HAP-1 (cell line): Measurements from ENCODE around the gene RPP40.

Experiments used
- DNase-seq, 2 experiments: peaks; one replicate each; pipeline ENCODE4 v3.0.0-alpha.2; 2016 to 2020; ENCODE audit warnings: low spot score in 2 of 2
- H3K27me3 ChIP-seq: fragments of 250-450 bp; sonication (Bioruptor Pico); 2 replicates; pipeline ENCODE4 v1.5.1; 2020; ENCODE audit warnings: low read depth, mild to moderate bottlenecking, moderate library complexity
- H3K36me3 ChIP-seq: fragments of 250-450 bp; sonication (Bioruptor Pico); replicated peaks from 2 replicates; pipeline ENCODE4 v1.5.1; 2020; ENCODE audit warnings: mild to moderate bottlenecking
- H3K4me1 ChIP-seq: fragments of 250-450 bp; sonication (Bioruptor Pico); 2 replicates; pipeline ENCODE4 v1.5.1; 2020; ENCODE audit warnings: mild to moderate bottlenecking
- H3K4me3 ChIP-seq: fragments of 250-450 bp; sonication (Bioruptor Pico); 2 replicates; pipeline ENCODE4 v1.5.1; 2020; ENCODE audit warnings: mild to moderate bottlenecking, moderate library complexity
- H3K9me3 ChIP-seq: fragments of 250-450 bp; sonication (Bioruptor Pico); 2 replicates; pipeline ENCODE4 v1.5.1; 2020; ENCODE audit warnings: mild to moderate bottlenecking, moderate library complexity
- in situ Hi-C: fragments of 300-500 bp; cut with MboI; formaldehyde crosslinking; loops from 3 replicates; pipeline ENCODE4 v1.14.3; 2020; ENCODE audit warnings: low sequenced_read_pairs, inconsistent platforms, mixed read lengths

RPP40 gene

GRCh38 chr6:4956625-4957024 is 47.2 kb downstream of the RPP40 start:
- peaks cover 13% of the 10 kb centered on the region; the same call in 1 of the 2 replicates for H3K36me3 ChIP-seq
- in situ Hi-C loops: no loop called here
- H3K4me3 ChIP-seq: no peak overlapping the region
- no peaks in the 10 kb centered on the region for H3K9me3 ChIP-seq
- no peak for DNase-seq
- H3K27me3 ChIP-seq: no peaks in the 10 kb centered on the region
- H3K4me1 ChIP-seq: peaks cover 3% of the 10 kb centered on the region

- no peak for DNase-seq
- Histone ChIP-seq H3K4me1 (peaks cover 6% of the 10 kb centered on the region), H3K9me3 (no peaks in the 10 kb centered on the region; the same call in 1 of the 2 replicates), H3K36me3 (peaks cover 13% of the 10 kb centered on the region; the same call in 1 of the 2 replicates), H3K27me3 (no peaks in the 10 kb centered on the region), H3K4me3 (no peak overlapping the region)
- in situ Hi-C loops: no loop called here
These were observed 50.4 kb downstream of the RPP40 start for GRCh38 chr6:4953440-4953839.

- H3K4me1 ChIP-seq: peaks cover 12% of the 10 kb centered on the region
- no peaks in the 10 kb centered on the region; the same call in 1 of the 2 replicates for H3K9me3 ChIP-seq
- H3K4me3 ChIP-seq: no peak overlapping the region
- no peaks in the 10 kb centered on the region for H3K27me3 ChIP-seq
- no peak for DNase-seq
- H3K36me3 ChIP-seq: peaks cover 13% of the 10 kb centered on the region; the same call in 1 of the 2 replicates
- in situ Hi-C loops: no loop called here
These were observed 52.9 kb downstream of the RPP40 start for GRCh38 chr6:4950836-4951533.

- peaks cover 13% of the 10 kb centered on the region for H3K36me3 ChIP-seq
- H3K4me1 ChIP-seq: peaks cover 12% of the 10 kb centered on the region
- in situ Hi-C loops: no loop called here
These were observed 53.8 kb downstream of the RPP40 start for GRCh38 chr6:4950076-4950475.

GRCh38 chr6:4948781-4949450 is 54.9 kb downstream of the RPP40 start:
- Histone ChIP-seq H3K27me3 (no peaks in the 10 kb centered on the region), H3K9me3 (no peaks in the 10 kb centered on the region; the same call in 1 of the 2 replicates), H3K4me3 (no peak overlapping the region), H3K36me3 (peaks cover 9% of the 10 kb centered on the region), H3K4me1 (peaks cover 17% of the 10 kb centered on the region)
- peak; percentile 81 to 90 for DNase-seq
- in situ Hi-C loops: loop anchor here (10.0 kb wide), 1 partner anchor 164 kb away; no protein-coding TSS in a partner anchor

More at GRCh38 chr6:4950076-4950475, 53.8 kb downstream of the RPP40 start:
- H3K27me3 ChIP-seq: no peaks in the 10 kb centered on the region
- no peak for DNase-seq
- H3K9me3 ChIP-seq: no peaks in the 10 kb centered on the region; the same call in 1 of the 2 replicates
- no peak overlapping the region for H3K4me3 ChIP-seq

- no peaks in the 10 kb centered on the region for H3K27me3 ChIP-seq
- in situ Hi-C loops: loop anchor here (10.0 kb wide), 1 partner anchor 163 kb away; no protein-coding TSS in a partner anchor
- DNase-seq: no peak
These were observed 56.1 kb downstream of the RPP40 start for GRCh38 chr6:4947716-4948115.

GRCh38 chr6:4946521-4946920 is 57.3 kb downstream of the RPP40 start:
- peaks cover 7% of the 10 kb centered on the region for H3K36me3 ChIP-seq
- in situ Hi-C loops: loop anchor here (10.0 kb wide), 1 partner anchor 162 kb away; no protein-coding TSS in a partner anchor
- H3K27me3 ChIP-seq: no peaks in the 10 kb centered on the region
- DNase-seq: no peak
- H3K4me3 ChIP-seq: no peak overlapping the region
- no peaks in the 10 kb centered on the region; the same call in 1 of the 2 replicates for H3K9me3 ChIP-seq
- H3K4me1 ChIP-seq: peaks cover 38% of the 10 kb centered on the region

More at GRCh38 chr6:4947716-4948115, 56.1 kb downstream of the RPP40 start:
- peaks cover 27% of the 10 kb centered on the region for H3K4me1 ChIP-seq
- H3K4me3 ChIP-seq: no peak overlapping the region
- H3K9me3 ChIP-seq: no peaks in the 10 kb centered on the region; the same call in 1 of the 2 replicates
- H3K36me3 ChIP-seq: peaks cover 7% of the 10 kb centered on the region
